Measurements from ENCODE around the gene AKAP8.

GRCh38 chr19:15421721-15422260 lies 42.2 kb upstream of the AKAP8 start:
- TF ChIP-seq CTCF (IDR thresholded peaks at IDR 0.05) (no peak), POLR2A (IDR thresholded peaks at IDR 0.05) (no peak)

Measured in esophagus squamous epithelium (tissue), 4 donors.